ENCODE measurements around the gene TCF20.
A peak's percentile ranks its signal among the peaks of the same experiment; 100 is the strongest.

Gene TCF20

DNA sequence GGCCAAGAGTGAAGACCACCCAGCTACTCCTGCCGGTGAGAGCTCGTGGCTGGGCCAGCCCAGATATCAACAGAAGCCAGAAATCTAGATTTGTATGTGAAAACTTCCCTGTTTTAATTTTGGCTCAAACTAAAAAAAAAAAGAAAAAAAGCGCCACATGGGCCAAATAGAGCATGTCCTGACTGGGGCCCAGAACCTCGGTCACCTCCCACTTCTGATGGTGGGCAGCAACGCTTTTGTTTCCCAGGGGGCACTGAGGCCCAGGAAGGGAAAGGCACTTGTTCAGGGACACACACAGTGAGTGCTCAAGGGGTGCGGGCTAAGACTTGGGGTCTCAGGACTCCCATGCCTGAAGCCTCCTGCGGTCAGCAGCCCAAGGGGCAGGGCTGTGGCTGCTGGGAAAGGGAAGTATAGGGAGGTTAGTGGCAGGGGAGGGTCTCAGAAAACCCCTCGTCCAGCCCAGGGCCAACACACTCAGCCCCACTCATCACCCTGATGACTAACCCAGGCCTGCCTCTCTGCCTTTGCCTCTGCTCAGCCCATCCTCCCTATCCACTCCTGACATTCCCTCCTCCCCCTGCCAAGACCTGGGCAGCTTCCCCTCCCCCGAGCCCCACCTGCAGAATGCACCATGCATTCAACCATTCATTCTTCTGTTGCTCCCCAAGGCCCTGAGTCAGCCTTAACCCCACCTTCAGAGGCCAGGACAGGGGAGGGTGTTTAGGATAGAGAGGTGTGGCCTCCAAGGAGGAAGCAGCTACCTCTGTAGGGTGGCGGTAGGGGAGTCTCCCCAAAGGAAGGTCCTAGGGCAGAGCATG lies 30.0 kb upstream of the TCF20 start:
- DNase-seq: no peak

DNA sequence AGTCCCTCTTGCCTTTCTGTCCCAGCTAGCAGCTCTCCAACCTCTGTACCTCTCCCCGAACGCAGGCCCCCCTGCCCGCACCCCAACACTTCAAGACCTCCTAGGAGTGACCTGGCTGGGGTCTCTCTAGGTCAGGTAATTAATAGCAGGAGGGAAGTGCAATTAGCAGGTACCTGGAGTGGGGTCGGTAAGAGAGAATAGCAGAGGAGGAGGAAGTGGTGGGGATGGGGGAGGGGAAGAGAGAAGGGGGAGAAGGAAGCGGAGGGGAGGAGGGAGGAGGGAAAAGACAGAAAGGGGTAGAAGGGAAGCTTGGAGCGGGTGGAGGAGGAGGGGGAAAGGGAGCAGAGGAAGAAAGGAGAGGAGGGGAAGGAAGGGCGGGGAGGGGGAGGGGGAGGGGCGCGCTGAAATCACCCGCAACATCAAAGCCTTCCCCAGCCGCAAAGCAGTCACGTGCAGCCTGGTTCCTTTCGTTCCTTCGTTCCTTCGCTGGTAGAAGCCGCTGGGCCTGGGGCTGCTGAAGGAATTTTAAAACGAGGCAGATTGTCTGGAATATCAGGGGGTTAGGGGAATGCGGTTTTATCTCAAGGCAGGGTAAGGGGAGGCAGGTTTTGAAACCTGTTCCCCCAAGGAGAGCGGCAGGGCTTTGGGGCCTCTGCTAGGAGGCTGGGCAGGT lies 29.3 kb upstream of the TCF20 start:
- DNase-seq: peak; percentile 64

DNA sequence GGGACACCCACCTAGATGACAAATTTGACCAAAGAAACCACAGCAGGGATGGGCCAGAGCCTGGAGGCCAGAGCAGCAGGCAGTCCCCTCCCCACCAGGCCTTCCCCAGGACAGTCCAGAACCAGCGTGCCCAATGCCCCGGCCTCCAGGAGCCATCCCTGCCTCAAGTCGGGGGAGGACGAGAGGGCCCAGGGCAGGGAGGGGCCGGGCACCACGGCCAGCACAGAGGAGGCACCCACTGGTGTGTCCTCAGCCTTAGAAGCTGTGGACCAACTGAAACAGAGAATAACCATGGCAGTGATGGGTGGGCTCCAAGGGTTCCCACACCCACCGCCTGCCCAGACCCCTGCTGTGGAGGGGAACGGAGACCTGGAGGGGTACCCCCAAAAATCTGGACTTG lies 28.3 kb upstream of the TCF20 start:
- no peak for DNase-seq

DNA sequence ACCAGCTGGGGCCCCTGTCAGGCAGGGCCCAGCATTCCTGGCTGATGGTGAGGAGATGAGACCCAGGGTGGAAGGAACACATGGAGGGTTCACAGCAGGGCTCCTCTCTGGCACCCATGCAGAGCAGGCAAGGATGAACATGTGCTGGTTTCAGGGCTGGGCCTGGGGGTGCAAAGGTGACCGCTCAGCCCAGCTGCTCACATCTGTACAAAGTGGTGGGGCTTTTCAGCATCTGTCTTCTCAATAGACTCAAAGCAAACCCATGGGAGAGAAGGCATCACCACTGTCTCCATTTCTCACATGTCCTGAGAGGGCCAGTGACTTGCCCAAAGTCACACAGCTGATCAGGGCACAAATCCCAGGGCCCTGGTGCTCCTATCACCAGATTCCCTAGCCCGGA lies 27.3 kb upstream of the TCF20 start:
- no peak for DNase-seq

DNA sequence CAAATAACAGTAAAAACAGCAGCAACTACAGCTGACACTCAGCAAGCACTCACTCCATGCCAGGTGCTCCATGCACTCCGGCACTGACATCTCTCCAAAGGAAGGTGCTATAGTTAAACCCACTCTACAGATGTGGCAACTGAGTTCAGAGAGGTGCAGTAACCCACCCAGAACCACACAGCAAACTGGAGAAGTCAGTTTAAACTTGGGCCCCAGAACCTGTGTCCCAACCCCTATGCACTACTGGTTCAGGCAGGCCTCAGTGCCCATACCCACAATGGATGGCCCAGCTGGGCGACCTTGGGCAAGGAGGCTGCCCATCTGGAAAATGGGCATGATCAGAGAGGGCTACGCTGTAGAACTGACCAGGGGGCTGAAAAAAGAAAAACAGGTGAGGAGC lies 26.4 kb upstream of the TCF20 start:
- no peak for DNase-seq

DNA sequence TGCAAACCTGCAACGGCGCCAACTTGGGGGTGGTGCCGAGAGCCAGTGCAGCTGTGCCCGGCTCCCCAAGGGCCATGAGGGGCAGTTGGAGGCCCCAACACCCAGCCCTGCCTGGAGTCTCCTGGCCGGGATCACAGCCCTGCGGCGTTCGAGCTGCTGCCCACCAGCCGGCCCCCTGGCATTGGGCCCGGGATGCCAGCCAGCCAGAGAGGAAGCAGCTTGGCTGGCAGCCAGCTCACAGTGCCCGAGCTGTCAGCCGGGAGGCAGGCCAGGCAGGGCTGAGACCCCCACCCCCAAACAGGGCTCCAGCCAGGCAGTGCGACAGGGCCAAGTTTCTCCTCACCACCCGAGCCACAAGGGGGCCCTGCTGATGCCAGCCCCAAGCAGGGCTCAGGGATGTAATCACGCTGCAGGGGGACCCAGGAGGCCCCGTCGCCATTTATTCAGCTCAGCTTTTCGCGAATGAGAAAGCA lies 26.0 kb upstream of the TCF20 start:
- DNase-seq: no peak

DNA sequence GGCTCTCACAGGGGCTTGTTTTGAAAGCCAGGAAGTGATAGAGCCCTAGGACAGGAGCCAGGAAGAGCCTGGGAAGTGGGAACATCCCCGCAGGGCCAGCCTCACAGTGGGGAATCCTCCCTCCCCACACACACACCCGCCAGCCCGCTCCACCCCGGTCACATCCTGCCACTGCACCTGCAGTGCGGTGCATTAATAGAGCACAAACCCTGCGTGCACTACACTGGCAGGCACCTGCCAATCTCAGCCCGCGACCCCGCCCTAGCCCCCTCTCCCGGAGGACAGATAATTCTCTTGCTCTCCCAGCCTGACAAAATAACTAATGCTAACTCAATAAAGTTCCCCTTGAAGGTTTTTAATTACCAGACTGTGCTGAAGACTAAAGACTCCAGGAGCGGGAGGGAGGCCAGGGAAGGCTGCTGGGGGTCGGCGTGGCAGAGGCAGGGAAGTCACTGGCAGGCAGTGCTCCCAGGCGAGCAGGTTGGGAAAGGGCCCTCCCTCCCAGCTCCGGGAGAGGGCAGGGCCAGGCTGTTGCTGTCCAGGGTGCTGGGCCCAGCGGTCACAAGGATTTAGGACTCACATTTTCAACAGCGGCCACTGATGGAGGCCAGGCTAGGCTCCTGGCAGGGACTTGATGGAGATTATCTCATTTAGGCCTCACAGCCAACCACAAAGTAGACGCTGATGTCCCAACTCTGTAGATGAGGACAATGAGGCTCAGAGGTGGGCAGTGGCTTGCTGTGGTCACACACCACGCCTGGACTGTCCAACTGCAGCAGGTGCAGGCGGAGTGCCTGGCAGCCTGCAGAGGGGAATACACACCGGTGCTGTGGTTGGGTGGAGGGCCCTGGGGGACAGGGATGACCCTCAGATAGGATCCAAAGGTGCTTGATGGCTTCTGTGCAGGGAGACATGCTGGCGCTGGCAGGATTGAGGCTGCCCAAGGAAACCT lies 23.9 kb upstream of the TCF20 start:
- no peak for DNase-seq

DNA sequence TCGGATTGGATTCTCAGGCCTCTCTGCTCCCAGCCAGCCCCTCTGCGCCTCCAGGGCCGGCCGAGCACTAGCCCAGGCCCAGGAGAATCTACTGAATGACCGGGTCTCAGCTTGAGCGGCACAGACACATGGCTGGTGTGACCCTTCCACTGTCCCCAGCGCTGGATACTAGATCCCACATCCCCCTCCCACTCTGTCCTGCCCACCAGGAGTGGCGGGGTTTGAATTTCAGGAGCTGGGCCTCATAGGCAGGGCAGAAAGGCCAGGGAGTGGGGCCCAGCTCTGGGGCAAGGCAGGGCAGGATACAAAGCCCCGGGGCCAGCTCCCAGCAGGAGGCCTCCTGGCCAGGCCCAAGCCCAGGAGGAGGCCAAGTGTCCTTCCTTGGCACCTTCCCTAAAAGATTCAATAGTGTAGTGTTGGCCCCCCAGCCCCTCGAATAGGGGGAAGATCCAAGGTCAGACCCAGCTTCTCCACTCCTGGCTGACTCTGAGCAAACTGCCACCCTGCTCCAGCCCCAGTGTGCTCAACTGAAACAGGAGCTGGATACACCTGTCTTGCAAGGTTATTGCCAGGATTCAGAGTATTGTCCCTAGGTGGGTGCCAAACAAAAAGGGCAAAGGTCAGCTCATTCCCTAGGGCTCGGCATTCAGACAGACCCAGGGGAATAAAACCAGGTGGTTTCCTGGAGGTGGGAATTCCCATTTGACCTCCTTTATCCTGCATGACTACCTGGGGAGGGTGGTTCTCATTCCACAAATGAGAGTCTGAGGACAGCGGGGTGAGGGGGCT lies 22.5 kb upstream of the TCF20 start:
- no peak for DNase-seq

DNA sequence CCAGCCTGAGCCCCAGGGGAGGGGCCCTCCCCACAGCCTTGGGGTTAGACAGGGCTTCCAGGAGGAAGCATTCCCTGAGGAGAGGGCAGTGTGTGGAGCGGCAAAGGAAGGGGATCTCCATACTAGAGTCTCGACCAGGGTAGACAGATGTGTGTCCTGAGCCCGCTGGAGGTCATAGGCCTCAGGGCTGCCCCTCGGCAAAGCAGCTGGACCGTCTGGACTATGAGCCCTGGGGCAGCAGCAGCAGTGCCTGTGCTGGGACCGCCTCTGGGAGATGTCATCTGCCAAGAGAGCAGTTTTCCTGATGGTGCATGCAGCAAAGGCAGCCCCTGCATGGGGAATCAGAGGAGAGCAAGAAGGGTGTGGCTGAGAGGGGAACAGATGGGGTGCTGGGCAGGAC lies 20.8 kb upstream of the TCF20 start:
- no peak for DNase-seq

DNA sequence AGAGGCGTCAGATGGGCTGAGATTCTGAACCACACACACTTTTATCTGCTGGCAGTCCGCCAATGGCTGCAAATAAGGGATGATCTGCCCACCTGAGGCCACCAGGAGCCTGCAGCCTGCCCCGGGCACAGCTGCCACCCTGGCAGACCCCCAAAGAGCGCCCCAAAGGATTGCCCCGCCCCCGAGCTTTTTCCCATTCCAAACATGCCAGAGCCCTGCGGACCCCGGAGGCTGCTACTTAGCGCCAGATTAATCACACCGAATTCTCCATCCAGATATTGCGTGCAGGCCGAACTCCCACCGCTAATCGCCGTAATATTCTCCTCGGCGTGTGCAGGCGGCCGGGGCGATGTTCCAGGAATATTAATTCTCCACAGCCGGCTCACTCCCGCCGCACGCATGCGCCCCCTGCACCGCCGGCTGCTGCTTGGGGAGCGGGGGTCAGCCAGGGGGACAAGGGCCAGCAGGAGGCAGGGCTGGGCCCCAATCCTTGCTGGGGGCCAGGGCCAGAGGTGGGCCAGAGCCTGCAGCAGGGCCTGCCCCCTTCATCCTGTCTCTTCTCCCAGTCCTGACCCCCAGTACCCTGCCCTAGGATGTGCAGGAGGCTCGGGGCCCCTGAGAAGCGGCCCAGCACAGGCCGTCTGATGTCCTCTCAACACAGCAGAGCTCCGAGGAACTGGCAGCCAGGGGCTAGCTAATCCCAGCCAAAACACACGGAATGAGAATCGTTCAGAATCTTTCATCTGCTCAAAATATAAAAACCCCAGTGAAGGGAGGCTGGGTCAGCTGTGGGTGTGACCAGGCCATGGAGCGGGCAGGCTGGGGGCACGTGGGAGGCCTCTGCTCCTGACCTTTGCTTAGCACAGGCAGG lies 19.5 kb upstream of the TCF20 start:
- DNase-seq: peak; percentile 57

DNA sequence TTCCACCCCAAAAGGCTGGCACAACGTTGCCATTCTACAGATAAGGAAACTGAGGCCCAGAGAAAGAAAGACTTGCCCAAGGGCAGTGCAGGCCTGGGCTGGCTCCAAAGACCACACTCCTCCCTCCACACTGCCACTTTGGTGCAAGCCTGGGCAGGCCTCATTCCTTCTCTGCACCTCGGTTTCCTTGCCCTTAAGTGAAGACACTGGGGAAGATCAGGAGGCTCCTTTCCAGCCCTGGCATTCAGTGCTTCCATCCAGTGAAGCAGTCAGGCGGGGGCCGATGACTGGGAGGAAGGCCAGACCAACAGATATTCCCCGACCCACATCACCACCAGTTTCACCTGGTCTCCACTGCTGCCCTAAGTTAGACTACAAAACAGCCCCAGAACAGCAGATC lies 18.3 kb upstream of the TCF20 start:
- no peak for DNase-seq

DNA sequence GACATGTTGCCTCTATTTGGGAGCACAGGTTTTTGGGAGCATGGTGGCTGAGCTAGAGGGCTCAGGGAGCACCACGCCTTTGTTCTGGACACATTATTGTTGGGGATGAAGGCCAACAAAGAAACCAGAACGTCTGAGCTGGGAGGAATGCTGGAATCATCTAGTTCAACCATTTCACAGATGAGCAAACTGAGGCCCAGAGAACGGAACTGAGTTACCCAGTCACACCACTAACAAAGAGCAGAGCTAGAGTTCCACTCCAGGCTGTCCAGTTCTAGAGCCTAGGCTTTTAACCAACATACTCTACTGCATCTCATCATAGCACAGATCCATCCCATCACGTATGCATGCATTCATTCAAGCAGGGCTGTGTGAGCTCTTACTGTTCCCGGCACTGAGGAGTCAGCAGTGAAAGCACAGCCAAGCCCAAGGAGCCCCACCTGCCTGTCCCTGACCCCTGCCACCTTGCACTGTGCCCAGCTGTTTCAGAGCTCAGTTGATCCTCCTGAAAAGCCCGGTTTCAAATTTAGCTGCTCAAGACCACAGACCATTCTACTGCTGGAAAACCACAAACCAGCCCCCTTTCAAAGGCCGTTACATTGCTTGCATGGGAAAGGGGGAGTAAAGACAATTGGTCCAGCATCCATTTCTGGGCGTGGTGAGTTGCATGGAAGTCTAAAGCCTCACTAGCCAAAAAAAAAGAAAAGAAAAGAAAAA lies 16.9 kb upstream of the TCF20 start:
- DNase-seq: no peak

DNA sequence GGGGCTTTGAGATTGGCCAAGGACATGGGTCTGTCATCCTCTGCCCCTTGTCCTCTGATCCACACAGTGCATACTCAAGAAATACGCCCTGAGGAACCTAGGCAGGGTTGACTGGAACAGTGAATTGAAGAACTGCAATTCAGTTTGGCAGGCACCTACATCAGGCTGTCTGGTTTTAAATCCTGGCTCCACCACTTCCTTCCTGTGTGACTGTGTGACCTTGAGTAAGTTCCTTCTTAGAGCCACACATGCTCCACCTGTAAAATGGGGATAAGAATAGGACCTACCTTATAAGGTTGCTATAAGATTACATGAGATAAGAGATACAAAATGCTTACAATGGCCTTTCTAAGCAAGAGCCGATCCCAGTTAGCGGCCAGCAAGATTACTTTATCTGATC lies 15.8 kb upstream of the TCF20 start:
- DNase-seq: no peak

DNA sequence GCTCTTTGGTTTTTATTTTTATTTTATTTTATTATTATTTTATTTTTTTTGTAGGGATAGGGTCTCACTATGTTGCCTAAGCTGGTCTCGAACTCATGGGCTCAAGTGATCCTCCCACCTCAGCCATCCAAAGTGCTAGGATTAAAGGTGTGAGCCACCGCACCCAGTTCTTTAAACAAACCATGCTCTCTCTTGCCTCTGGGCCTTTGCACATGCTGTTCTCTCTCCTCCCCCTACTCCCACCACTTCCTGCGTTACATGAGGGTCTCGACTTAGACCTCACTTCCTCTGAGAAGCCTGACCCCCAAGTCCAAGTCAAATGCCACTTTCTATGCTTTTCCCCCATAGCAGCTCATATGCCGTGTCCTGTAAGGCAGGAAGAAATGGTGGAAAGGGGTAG lies 15.2 kb upstream of the TCF20 start:
- no peak for DNase-seq

DNA sequence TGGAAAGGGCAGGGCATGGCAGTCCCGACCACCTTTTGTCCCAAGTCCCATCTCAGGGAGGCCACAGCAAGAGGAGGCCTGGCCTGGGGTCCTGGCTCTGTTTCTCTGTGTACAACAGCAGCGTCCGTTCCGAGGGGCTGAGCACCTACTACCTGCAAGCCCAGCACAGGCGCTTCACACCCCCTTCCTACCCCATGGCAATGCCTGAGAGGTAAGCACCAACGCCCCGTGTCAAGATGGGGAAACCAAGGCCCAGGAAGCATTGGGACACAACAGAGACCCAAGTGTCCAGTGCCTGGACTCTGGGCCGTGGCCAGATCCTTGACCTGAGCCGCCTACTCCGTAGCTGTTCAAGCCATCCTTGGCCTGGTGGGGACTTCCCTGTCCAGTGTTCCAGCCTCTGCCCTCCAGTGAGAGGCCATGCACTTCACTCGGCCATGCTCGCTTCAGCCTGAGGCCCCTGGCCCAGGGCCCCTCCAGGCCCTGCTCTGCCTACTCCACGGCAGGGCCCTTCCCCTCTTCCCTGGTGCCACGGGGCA lies 14.3 kb upstream of the TCF20 start:
- DNase-seq: no peak

DNA sequence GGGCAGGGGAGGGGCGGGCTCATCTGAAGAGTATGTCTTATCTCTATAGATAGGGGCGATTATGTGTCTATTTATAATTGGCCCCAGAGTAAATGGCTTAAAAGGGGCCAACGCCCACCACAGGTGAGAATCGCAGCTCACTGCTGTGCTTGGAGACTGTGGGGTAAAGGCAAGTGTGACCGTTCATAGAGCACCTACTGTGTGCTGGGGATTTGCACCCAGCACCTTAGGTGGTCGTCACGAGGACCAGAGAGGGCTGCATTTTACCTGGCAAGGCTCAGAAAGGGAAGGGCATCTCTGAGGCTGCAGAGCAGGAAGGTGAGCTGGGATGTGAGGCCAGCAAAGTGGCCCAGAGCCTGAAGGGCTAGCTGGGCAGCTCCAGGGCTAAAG lies 13.7 kb upstream of the TCF20 start:
- no peak for DNase-seq

DNA sequence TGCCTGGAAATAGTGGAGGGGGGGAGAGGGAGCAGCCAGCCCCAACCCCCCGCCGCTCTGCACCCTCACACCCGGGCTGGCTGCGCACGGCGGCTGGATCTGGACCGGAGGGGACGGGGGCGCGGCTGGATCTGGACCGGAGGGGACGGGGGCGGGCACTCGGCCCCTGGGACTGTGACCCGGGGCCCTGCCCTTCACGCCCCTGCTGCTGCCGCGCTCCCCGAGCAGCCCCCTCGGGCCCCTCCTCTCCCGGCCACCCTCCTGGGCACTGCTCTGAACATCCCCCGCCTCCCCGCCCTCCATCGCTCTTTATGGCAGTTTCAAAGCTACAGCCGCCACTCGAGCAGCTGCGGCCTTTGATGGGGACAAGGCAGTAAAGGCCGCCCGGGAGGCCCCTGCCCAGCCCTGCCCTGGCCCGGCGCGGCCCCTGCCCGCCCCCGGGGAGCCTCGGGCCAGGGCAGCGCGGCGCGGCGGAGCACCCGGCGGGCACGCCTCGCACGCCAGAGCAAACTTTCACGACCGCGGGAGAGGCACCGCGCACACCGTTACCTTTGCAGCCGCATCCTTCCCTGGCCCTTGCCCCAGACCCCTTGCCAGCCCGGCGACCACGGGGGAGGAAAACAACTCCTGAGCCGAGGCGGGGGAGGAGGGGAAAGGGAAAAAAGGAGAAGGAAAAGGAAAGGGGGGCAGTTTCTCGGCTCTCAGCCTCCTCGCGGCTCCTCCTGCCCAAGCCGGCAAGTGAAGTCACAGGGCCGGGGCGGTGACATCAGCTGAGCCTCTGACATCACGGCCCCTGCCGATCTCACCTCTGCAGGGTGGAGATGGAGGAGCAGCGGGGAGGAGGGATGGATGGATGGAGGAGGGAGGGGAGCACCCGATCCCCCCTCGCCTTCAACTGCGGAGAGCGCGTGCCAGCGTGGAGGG lies 13.1 kb upstream of the TCF20 start:
- peak; percentile 52 for DNase-seq

DNA sequence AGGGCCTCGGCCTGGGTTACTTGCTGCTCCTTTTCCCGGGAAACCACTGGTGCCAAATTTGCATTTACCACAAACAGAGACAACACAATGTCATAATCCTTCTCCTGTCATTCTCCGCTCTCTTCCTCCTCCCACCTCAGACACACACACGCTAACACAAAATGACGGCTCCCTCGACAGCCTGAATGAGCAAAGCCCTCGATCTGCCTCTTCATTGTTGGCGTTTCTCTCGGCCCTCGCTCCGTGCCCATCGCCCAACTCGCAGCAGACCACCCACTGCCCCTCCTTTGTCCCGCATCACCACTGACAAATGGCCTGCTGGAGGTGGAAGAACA lies 12.5 kb upstream of the TCF20 start:
- peak; percentile 25 for DNase-seq

DNA sequence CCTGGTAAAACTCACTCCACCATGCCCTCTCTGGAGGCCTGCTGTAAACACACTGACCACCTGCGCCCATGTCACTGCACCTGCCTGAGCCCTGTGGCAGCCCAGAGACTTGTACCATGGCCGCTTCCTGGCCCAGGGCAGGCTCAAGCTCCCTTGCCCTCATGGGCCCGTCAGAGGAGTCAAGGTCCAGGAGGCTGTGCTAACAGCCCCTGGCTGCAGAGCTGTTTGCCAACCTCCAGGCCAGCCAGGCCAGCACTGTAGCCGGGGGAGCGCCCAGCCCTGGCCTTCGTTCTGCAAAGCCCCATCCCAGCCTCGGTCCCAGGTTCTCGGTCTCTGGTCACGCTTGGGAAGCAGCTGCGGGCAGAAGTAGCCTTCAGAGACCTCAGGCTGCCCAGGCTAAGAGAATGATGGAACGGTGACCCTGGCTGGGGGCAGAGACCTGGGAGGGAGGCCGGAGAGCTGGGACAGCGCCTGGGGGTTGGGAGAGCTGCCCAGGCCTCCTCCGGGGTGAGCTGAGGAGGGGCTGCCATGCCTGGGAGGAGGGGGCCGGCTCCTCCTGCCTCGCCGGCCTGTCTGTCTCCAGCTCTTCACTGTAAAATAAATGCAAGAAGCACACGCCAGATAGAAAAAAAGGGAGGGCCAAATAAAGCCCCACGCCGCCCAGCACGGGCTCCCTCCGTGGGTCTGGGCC lies 11.9 kb upstream of the TCF20 start:
- DNase-seq: no peak

All from NCI-H2227 treated with DMSO at 0.1 percent for 48 hours (cell line).